Mesendoderm (in vitro differentiated cells): ENCODE data around the gene PTPRQ.

Experiments used
- DNase-seq: peaks from one replicate; pipeline ENCODE4 v3.0.0; 2013
- H2AK5ac ChIP-seq: 2 replicates; pipeline ENCODE4 v1.6.1; 2013; ENCODE audit warnings: low read length, inconsistent platforms
- H2BK120ac ChIP-seq: 2 replicates; pipeline ENCODE4 v1.6.1; 2013; ENCODE audit warnings: low read depth, mild to moderate bottlenecking, low read length, moderate library complexity, mixed read lengths
- H2BK15ac ChIP-seq: replicated peaks from 2 replicates; pipeline ENCODE4 v1.6.1; 2013; ENCODE audit warnings: low read depth, mild to moderate bottlenecking, moderate library complexity
- H2BK5ac ChIP-seq: 2 replicates; pipeline ENCODE4 v1.6.1; 2013; ENCODE audit warnings: low read length, inconsistent platforms
- H3K18ac ChIP-seq: 2 replicates; pipeline ENCODE4 v1.6.1; 2013; ENCODE audit warnings: mild to moderate bottlenecking, low read length, mixed read lengths
- H3K23ac ChIP-seq: one replicate; pipeline ENCODE4 v1.6.1; 2013; ENCODE audit warnings: low read length
- H3K27ac ChIP-seq: 2 replicates; pipeline ENCODE4 v1.5.1; 2013; ENCODE audit warnings: low read depth, mild to moderate bottlenecking, inconsistent platforms, low read length, moderate library complexity
- H3K27me3 ChIP-seq: 2 replicates; pipeline ENCODE4 v1.6.1; 2013; ENCODE audit warnings: low read length, control low read depth, mild to moderate bottlenecking, inconsistent platforms; ENCODE audit not compliant: insufficient read depth, poor library complexity
- H3K36me3 ChIP-seq: 2 replicates; pipeline ENCODE4 v1.6.1; 2013; ENCODE audit warnings: low read length, inconsistent platforms; ENCODE audit not compliant: control insufficient read depth, insufficient read depth
- H3K4ac ChIP-seq: one replicate; pipeline ENCODE4 v1.6.1; 2013; ENCODE audit warnings: low read depth, mild to moderate bottlenecking, low read length, moderate library complexity
- H3K4me1 ChIP-seq: 2 replicates; pipeline ENCODE4 v1.6.1; 2013; ENCODE audit warnings: low read depth, low read length, inconsistent platforms; ENCODE audit not compliant: control insufficient read depth
- H3K4me2 ChIP-seq: 2 replicates; pipeline ENCODE4 v1.6.1; 2013; ENCODE audit warnings: low read length
- H3K4me3 ChIP-seq: 2 replicates; pipeline ENCODE4 v1.5.1; 2013; ENCODE audit warnings: mild to moderate bottlenecking, low read length
- H3K56ac ChIP-seq: one replicate; pipeline ENCODE4 v1.6.1; 2013; ENCODE audit warnings: low read length
- H3K79me1 ChIP-seq: 2 replicates; pipeline ENCODE4 v1.6.1; 2013; ENCODE audit warnings: low read length, inconsistent platforms
- H3K79me2 ChIP-seq: 2 replicates; pipeline ENCODE4 v1.6.1; 2013; ENCODE audit warnings: mild to moderate bottlenecking, low read length; ENCODE audit not compliant: control insufficient read depth, insufficient read depth
- H3K9ac ChIP-seq: 2 replicates; pipeline ENCODE4 v1.6.1; 2013; ENCODE audit warnings: low read length, inconsistent platforms
- H4K5ac ChIP-seq: one replicate; pipeline ENCODE4 v1.6.1; 2013; ENCODE audit warnings: low read length
- H4K8ac ChIP-seq: one replicate; pipeline ENCODE4 v1.6.1; 2013; ENCODE audit warnings: low read depth, mild to moderate bottlenecking, control low read depth, low read length, moderate library complexity
- WGBS: extraction: QIAGEN DNeasy Blood & Tissue Kit; methylation state at CpG from one replicate; pipeline ENCODE4 v1.1.7; 2013; ENCODE audit warnings: low lambda C conversion rate, missing lambda C conversion rate; ENCODE audit not compliant: insufficient coverage; ENCODE audit errors: extremely low coverage; 5-methylcytosine and 5-hydroxymethylcytosine counted together

Gene PTPRQ

GRCh38 chr12:80681287-80681686 lies 237.3 kb downstream of the PTPRQ start:
- H3K36me3 ChIP-seq = no peaks in the 10 kb centered on the region
- no peak for DNase-seq
- no peak overlapping the region for H2BK15ac ChIP-seq
- no peak overlapping the region for H2BK120ac ChIP-seq
- no peak overlapping the region for H3K4me3 ChIP-seq
- no peak overlapping the region for H3K23ac ChIP-seq
- no peak overlapping the region for H2BK5ac ChIP-seq
- H3K27ac ChIP-seq = no peak overlapping the region
- no peaks in the 10 kb centered on the region for H3K27me3 ChIP-seq
- WGBS = no CpG with 5 or more reads among the region's 2 CpGs
- H3K4ac ChIP-seq = no peak overlapping the region
- no peak overlapping the region for H4K5ac ChIP-seq
- no peaks in the 10 kb centered on the region for H3K79me1 ChIP-seq
- H3K79me2 ChIP-seq = no peaks in the 10 kb centered on the region
- H3K9ac ChIP-seq = no peak overlapping the region
- no peak overlapping the region for H3K56ac ChIP-seq
- H3K4me1 ChIP-seq = no peaks in the 10 kb centered on the region
- no peak overlapping the region for H3K18ac ChIP-seq
- H2AK5ac ChIP-seq = no peak overlapping the region
- H4K8ac ChIP-seq = no peak overlapping the region
- H3K4me2 ChIP-seq = no peak overlapping the region

GRCh38 chr12:80681786-80682185 lies 237.8 kb downstream of the PTPRQ start:
- H3K23ac ChIP-seq = no peak overlapping the region
- no peak overlapping the region for H3K27ac ChIP-seq
- no peak overlapping the region for H3K56ac ChIP-seq
- no peak overlapping the region for H3K4me3 ChIP-seq
- no peak overlapping the region for H4K5ac ChIP-seq
- H3K79me1 ChIP-seq = no peaks in the 10 kb centered on the region
- no peak overlapping the region for H3K18ac ChIP-seq
- no peak overlapping the region for H2BK15ac ChIP-seq
- H3K9ac ChIP-seq = no peak overlapping the region
- H3K79me2 ChIP-seq = no peaks in the 10 kb centered on the region
- no peak overlapping the region for H2BK120ac ChIP-seq
- WGBS = 100% methylated on average over 1 of the region's 3 CpGs
- DNase-seq = no peak
- H2BK5ac ChIP-seq = no peak overlapping the region
- H3K4ac ChIP-seq = no peak overlapping the region
- H2AK5ac ChIP-seq = no peak overlapping the region
- no peaks in the 10 kb centered on the region for H3K36me3 ChIP-seq
- no peaks in the 10 kb centered on the region for H3K4me1 ChIP-seq
- H3K4me2 ChIP-seq = no peak overlapping the region
- no peaks in the 10 kb centered on the region for H3K27me3 ChIP-seq
- no peak overlapping the region for H4K8ac ChIP-seq

GRCh38 chr12:80684077-80684495 lies 240.1 kb downstream of the PTPRQ start:
- Histone ChIP-seq H3K27ac (no peak overlapping the region), H3K4me3 (no peak overlapping the region)
- WGBS = no CpG with 5 or more reads among the region's 7 CpGs

GRCh38 chr12:80690090-80690489 lies 246.1 kb downstream of the PTPRQ start:
- Histone ChIP-seq H2BK5ac (no peak overlapping the region), H3K56ac (no peak overlapping the region), H3K27ac (no peak overlapping the region), H3K9ac (no peak overlapping the region), H4K5ac (no peak overlapping the region), H3K4ac (no peak overlapping the region), H2AK5ac (no peak overlapping the region), H2BK15ac (no peak overlapping the region), H3K79me2 (no peaks in the 10 kb centered on the region), H3K79me1 (no peaks in the 10 kb centered on the region), H3K27me3 (no peaks in the 10 kb centered on the region), H3K23ac (no peak overlapping the region), H3K36me3 (no peaks in the 10 kb centered on the region), H3K18ac (no peak overlapping the region), H2BK120ac (no peak overlapping the region), H4K8ac (no peak overlapping the region), H3K4me1 (no peaks in the 10 kb centered on the region), H3K4me2 (no peak overlapping the region), H3K4me3 (no peak overlapping the region)
- no peak for DNase-seq
- no CpG with 5 or more reads among the region's 1 CpG for WGBS

More at GRCh38 chr12:80684077-80684495, 240.1 kb downstream of the PTPRQ start:
- H3K18ac ChIP-seq = no peak overlapping the region
- no peak overlapping the region for H3K4ac ChIP-seq
- no peak overlapping the region for H3K23ac ChIP-seq
- H3K4me1 ChIP-seq = no peaks in the 10 kb centered on the region
- peak; percentile 57 for DNase-seq
- H2BK15ac ChIP-seq = no peak overlapping the region
- no peak overlapping the region for H2BK120ac ChIP-seq
- H3K27me3 ChIP-seq = no peaks in the 10 kb centered on the region
- no peak overlapping the region for H2BK5ac ChIP-seq
- H3K79me1 ChIP-seq = no peaks in the 10 kb centered on the region
- no peak overlapping the region for H4K5ac ChIP-seq
- no peak overlapping the region for H2AK5ac ChIP-seq
- no peak overlapping the region for H3K56ac ChIP-seq
- no peak overlapping the region for H4K8ac ChIP-seq
- H3K36me3 ChIP-seq = no peaks in the 10 kb centered on the region
- no peaks in the 10 kb centered on the region for H3K79me2 ChIP-seq
- no peak overlapping the region for H3K9ac ChIP-seq
- H3K4me2 ChIP-seq = no peak overlapping the region

GRCh38 chr12:80690513-80690912 lies 246.5 kb downstream of the PTPRQ start:
- H2BK120ac ChIP-seq = no peak overlapping the region
- no peak overlapping the region for H4K5ac ChIP-seq
- no peak overlapping the region for H3K9ac ChIP-seq
- H2BK15ac ChIP-seq = no peak overlapping the region
- no peak overlapping the region for H3K56ac ChIP-seq
- no peak overlapping the region for H3K27ac ChIP-seq
- no peak overlapping the region for H3K18ac ChIP-seq
- no peaks in the 10 kb centered on the region for H3K27me3 ChIP-seq
- H3K4ac ChIP-seq = no peak overlapping the region
- no peaks in the 10 kb centered on the region for H3K79me2 ChIP-seq
- H2AK5ac ChIP-seq = no peak overlapping the region
- no peak overlapping the region for H3K23ac ChIP-seq
- H3K79me1 ChIP-seq = no peaks in the 10 kb centered on the region
- no peaks in the 10 kb centered on the region for H3K4me1 ChIP-seq
- no CpG with 5 or more reads among the region's 2 CpGs for WGBS
- H2BK5ac ChIP-seq = no peak overlapping the region
- DNase-seq = no peak
- no peak overlapping the region for H3K4me2 ChIP-seq
- H3K36me3 ChIP-seq = no peaks in the 10 kb centered on the region
- H4K8ac ChIP-seq = no peak overlapping the region
- H3K4me3 ChIP-seq = no peak overlapping the region

GRCh38 chr12:80692114-80692513 lies 248.1 kb downstream of the PTPRQ start:
- H3K36me3 ChIP-seq = no peaks in the 10 kb centered on the region
- H2BK120ac ChIP-seq = no peak overlapping the region
- no peak overlapping the region for H3K18ac ChIP-seq
- H2BK15ac ChIP-seq = no peak overlapping the region
- H3K4ac ChIP-seq = no peak overlapping the region
- no peak overlapping the region for H3K9ac ChIP-seq
- WGBS = no CpG with 5 or more reads among the region's 1 CpG
- H3K4me1 ChIP-seq = no peaks in the 10 kb centered on the region
- H3K79me2 ChIP-seq = no peaks in the 10 kb centered on the region
- H4K8ac ChIP-seq = no peak overlapping the region
- no peak overlapping the region for H3K23ac ChIP-seq
- no peak for DNase-seq
- H3K4me3 ChIP-seq = no peak overlapping the region
- no peak overlapping the region for H2BK5ac ChIP-seq
- no peak overlapping the region for H3K27ac ChIP-seq
- no peak overlapping the region for H3K4me2 ChIP-seq
- H3K56ac ChIP-seq = no peak overlapping the region
- H3K79me1 ChIP-seq = no peaks in the 10 kb centered on the region
- no peaks in the 10 kb centered on the region for H3K27me3 ChIP-seq
- no peak overlapping the region for H4K5ac ChIP-seq
- H2AK5ac ChIP-seq = no peak overlapping the region
